HEK293 (cell line): Measurements from ENCODE around the gene ALOX5AP.

Source experiments
- YY1 ChIP-seq: fragments of 450-650 bp; formaldehyde crosslinking; IDR thresholded peaks from 2 replicates; pipeline ENCODE4 v1.5.1; 2018; ENCODE audit warnings: missing biosample characterization, missing genetic modification characterization
- ZNF174 ChIP-seq: fragments of 450-650 bp; formaldehyde crosslinking; IDR thresholded peaks from 2 replicates; pipeline ENCODE4 v1.5.0; 2017; ENCODE audit warnings: missing biosample characterization, mild to moderate bottlenecking, missing genetic modification characterization

DNA sequence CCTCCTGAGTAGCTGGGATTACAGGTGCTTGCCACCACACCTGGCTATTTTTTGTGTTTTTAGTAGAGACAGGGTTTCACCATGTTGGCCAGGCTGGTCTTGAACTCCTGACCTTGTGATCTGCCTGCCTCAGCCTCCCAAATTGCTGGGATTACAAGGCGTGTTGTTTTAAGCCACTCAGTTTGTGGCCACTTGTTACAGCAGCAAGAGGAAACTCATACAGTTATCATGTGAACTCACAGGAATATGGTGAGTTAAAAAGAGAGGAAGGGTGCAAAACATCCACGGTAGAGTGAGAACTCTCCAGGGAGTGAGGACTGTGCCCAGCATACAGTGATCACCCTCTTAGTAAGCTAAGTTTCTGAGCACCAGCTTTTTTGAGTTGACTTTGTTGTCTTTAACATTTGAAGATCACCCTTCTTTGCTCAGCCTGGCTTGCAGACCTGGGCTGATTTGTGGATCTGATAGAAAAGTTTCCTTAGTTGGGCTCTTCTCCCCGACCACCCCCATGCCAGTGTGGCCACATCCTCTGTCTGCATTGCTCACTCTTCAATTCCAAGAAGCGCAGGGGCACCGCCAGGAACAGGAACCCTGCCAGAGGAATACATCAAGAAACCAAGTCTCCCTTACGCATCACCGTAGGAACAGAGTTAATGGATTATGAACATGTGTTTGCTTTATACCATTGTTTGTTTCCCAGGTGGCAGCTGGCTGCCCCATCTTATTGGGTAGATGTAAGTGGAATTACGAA lies 16.0 kb downstream of the ALOX5AP start:
- no peak for TF ChIP-seq YY1 (tag by site-specific recombination)
- no peak for TF ChIP-seq ZNF174 (tag by site-specific recombination)
